Measurements from ENCODE around the gene HADH.

- no peak; the same call in 1 of the 2 replicates for TF ChIP-seq TAF1 (IDR thresholded peaks at IDR 0.05; ENCODE audit: borderline replicate concordance, insufficient read depth, low read length)
- no peak for TF ChIP-seq REST (IDR thresholded peaks at IDR 0.05; ENCODE audit: insufficient read depth in 1 of 2, low read depth in 2 of 2, low read length in 2 of 2)
- TF ChIP-seq POLR2AphosphoS5 (IDR thresholded peaks at IDR 0.05; ENCODE audit: low read depth, low read length): 0 out of 2 replicates have a peak, but pooled peaks have one; percentile 32
These were observed at the start of gene HADH for GRCh38 chr4:107989537-107990386.
